CD14-positive monocyte (primary cell): ENCODE results near the gene RPS5. TPM values are rescaled to one million over a fixed set of nuclear protein-coding genes. Genes with fewer than 3 reads are reported as not detected.

Source experiments
- DNase-seq, 3 donors: peaks; one replicate each; pipeline ENCODE4 v3.0.0-alpha.2; 2011 to 2022
- H2AFZ ChIP-seq: 2 replicates; pipeline ENCODE4 v1.6.0; 2012; ENCODE audit warnings: mild to moderate bottlenecking, low read depth, low read length, inconsistent platforms; ENCODE audit not compliant: insufficient read depth, poor library complexity, severe bottlenecking
- H3K27ac ChIP-seq, 2 donors: 1 replicate in 1 of 2; 2 replicates in 1 of 2; pipeline ENCODE4 v1.5.1; 2012 to 2013; ENCODE audit warnings: low read length in 2 of 2, control low read depth in 1 of 2, inconsistent platforms in 1 of 2, low read depth in 1 of 2, mild to moderate bottlenecking in 1 of 2
- H3K27me3 ChIP-seq, 2 donors: one replicate each; pipeline versions ENCODE4 v1.6.0 to v1.6.1; 2011 to 2013; ENCODE audit warnings: low read length in 2 of 2; ENCODE audit not compliant: control insufficient read depth in 2 of 2, insufficient read depth in 2 of 2
- H3K36me3 ChIP-seq, 2 donors: replicated peaks in 1 of 2; 1 replicate in 1 of 2; 2 replicates in 1 of 2; pipeline versions ENCODE4 v1.5.1 to v1.6.1; 2012 to 2013; ENCODE audit warnings: low read length in 2 of 2, control low read depth in 1 of 2, inconsistent platforms in 1 of 2, mild to moderate bottlenecking in 1 of 2; ENCODE audit not compliant: insufficient read depth in 2 of 2, control insufficient read depth in 1 of 2
- H3K4me1 ChIP-seq, 2 donors: 1 replicate in 1 of 2; 2 replicates in 1 of 2; pipeline versions ENCODE4 v1.5.1 to v1.6.1; 2012 to 2013; ENCODE audit warnings: low read length in 2 of 2, control low read depth in 1 of 2, inconsistent platforms in 1 of 2, mild to moderate bottlenecking in 1 of 2, moderate library complexity in 1 of 2; ENCODE audit not compliant: insufficient read depth in 2 of 2, control insufficient read depth in 1 of 2
- H3K4me2 ChIP-seq: replicated peaks from 2 replicates; pipeline ENCODE3; 2012; ENCODE audit warnings: low read length, moderate library complexity, mild to moderate bottlenecking; ENCODE audit not compliant: poor library complexity, severe bottlenecking; ENCODE audit errors: extremely low read depth
- H3K4me3 ChIP-seq, 3 experiments: fragments of 200-600 bp in 1 of 3; sonication (generic) in 1 of 3; replicated peaks in 1 of 3; 1 replicate in 2 of 3; 2 replicates in 1 of 3; pipeline ENCODE4 v1.5.1; 2011 to 2013; ENCODE audit warnings: low read length in 3 of 3, mild to moderate bottlenecking in 3 of 3, control low read depth in 2 of 3, low read depth in 2 of 3, inconsistent platforms in 1 of 3, moderate library complexity in 1 of 3
- H3K79me2 ChIP-seq: 2 replicates; pipeline ENCODE4 v1.6.0; 2012; ENCODE audit warnings: mild to moderate bottlenecking, control low read depth, inconsistent platforms, low read length, moderate library complexity; ENCODE audit not compliant: insufficient read depth
- H3K9ac ChIP-seq: 2 replicates; pipeline ENCODE4 v1.6.0; 2017; ENCODE audit warnings: low read length, mild to moderate bottlenecking; ENCODE audit not compliant: insufficient read depth, poor library complexity, severe bottlenecking
- H3K9me3 ChIP-seq, 2 donors: replicated peaks in 1 of 2; 1 replicate in 1 of 2; 2 replicates in 1 of 2; pipeline versions ENCODE4 v1.5.1 to v1.6.1; 2012 to 2013; ENCODE audit warnings: low read length in 2 of 2, control low read depth in 1 of 2; ENCODE audit not compliant: control insufficient read depth in 1 of 2, insufficient read depth in 1 of 2
- H4K20me1 ChIP-seq: 2 replicates; pipeline ENCODE4 v1.6.0; 2012; ENCODE audit warnings: mild to moderate bottlenecking, low read length, control low read depth, moderate library complexity; ENCODE audit not compliant: insufficient read depth
- H3K27ac Mint-ChIP-seq, 7 donors: one replicate each; pipeline ENCODE4 v1.8.0; 2020; ENCODE audit warnings: mild to moderate bottlenecking in 7 of 7, mixed read lengths in 7 of 7, moderate library complexity in 6 of 7, inconsistent platforms in 2 of 7
- H3K27me3 Mint-ChIP-seq, 3 donors: one replicate each; pipeline ENCODE4 v1.8.0; 2021 to 2022; ENCODE audit warnings: low read depth in 3 of 3, mild to moderate bottlenecking in 3 of 3, mixed read lengths in 3 of 3, moderate library complexity in 3 of 3, inconsistent platforms in 1 of 3
- H3K36me3 Mint-ChIP-seq, 2 donors: one replicate each; pipeline ENCODE4 v1.8.0; 2020; ENCODE audit warnings: mixed read lengths in 2 of 2, inconsistent platforms in 1 of 2, mild to moderate bottlenecking in 1 of 2
- H3K4me1 Mint-ChIP-seq: one replicate; pipeline ENCODE4 v1.8.0; 2020; ENCODE audit warnings: mild to moderate bottlenecking, mixed read lengths
- H3K4me3 Mint-ChIP-seq, 2 donors: one replicate each; pipeline ENCODE4 v1.8.0; 2020; ENCODE audit warnings: mild to moderate bottlenecking in 2 of 2, mixed read lengths in 2 of 2, moderate library complexity in 1 of 2
- H3K9me3 Mint-ChIP-seq, 7 donors: one replicate each; pipeline ENCODE4 v1.8.0; 2020 to 2022; ENCODE audit warnings: mixed read lengths in 7 of 7, mild to moderate bottlenecking in 6 of 7, moderate library complexity in 6 of 7, inconsistent platforms in 2 of 7
- WGBS: methylation state at CpG from one replicate; pipeline ENCODE4 v1.1.5; 2013; ENCODE audit warnings: missing lambda C conversion rate; ENCODE audit not compliant: insufficient coverage; 5-methylcytosine and 5-hydroxymethylcytosine counted together
- intact Hi-C, 2 donors: fragments of 100-400 bp; cut with micrococcal nuclease; formaldehyde crosslinking; loops; one replicate each; pipeline versions ENCODE4 v1.15.0 to v1.15.1; 2023
- polyA plus RNA-seq, 3 donors: library from polyadenylated mRNA; depleted of rRNA in 1 of 3; unstranded in 2 of 3; stranded (reverse) in 1 of 3; fragments of 300-500 nt in 2 of 3; fragments of >200 nt in 1 of 3; fragmentation: Illumina TruSeq in 2 of 3; gene quantifications; 1 replicate in 2 of 3; 2 replicates in 1 of 3; pipeline ENCODE4 v1.2.3, GENCODE V29; 2012 to 2021
- TF ChIP-seq, protein P1 (sequence below): fragments of 200-600 bp; IDR thresholded peaks from one replicate; pipeline ENCODE4 v1.8.0; 2022; ENCODE audit warnings: antibody characterized with exemption, mild to moderate bottlenecking

RPS5 gene
- polyA plus RNA-seq, 3 donors = 485 to 1,381 (median 580) TPM

DNA sequence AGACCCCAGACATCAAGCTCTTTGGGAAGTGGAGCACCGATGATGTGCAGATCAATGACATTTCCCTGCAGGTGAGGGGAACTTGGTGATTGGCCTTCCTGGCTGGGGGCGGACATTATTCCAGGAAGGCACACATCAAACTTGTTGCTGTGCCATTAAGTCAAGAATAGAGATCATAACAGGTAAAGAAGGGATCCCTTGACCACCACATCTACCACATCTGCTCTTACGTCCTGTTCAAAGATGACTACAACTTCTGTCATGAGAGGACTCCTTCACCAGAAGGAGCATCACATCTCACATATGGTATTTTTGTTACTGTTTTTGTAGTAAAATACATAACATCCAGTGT lies 1.1 kb downstream of the RPS5 start:
- intact Hi-C loops = no loop called here
- DNase-seq = no peak
- H3K4me1 ChIP-seq = peaks cover 24 to 29% of the 10 kb centered on the region in 2 donors
- peak overlapping the region in 4 of 7 donors; percentile 13 to 96 (median 94) for H3K27ac Mint-ChIP-seq
- 90% methylated on average over 1 of the region's 3 CpGs for WGBS
- peaks cover 0 to 3% (median 0%) of the 10 kb centered on the region in 7 donors for H3K9me3 Mint-ChIP-seq
- no peaks in the 10 kb centered on the region for H3K9me3 ChIP-seq
- peaks cover 24 to 39% of the 10 kb centered on the region in 2 donors for H3K36me3 ChIP-seq
- H3K4me1 Mint-ChIP-seq = peaks cover 31% of the 10 kb centered on the region
- H2AFZ ChIP-seq = no peak overlapping the region
- peaks cover 0 to 2% (median 0%) of the 10 kb centered on the region in 3 donors for H3K27me3 Mint-ChIP-seq
- TF ChIP-seq, protein P1, sequence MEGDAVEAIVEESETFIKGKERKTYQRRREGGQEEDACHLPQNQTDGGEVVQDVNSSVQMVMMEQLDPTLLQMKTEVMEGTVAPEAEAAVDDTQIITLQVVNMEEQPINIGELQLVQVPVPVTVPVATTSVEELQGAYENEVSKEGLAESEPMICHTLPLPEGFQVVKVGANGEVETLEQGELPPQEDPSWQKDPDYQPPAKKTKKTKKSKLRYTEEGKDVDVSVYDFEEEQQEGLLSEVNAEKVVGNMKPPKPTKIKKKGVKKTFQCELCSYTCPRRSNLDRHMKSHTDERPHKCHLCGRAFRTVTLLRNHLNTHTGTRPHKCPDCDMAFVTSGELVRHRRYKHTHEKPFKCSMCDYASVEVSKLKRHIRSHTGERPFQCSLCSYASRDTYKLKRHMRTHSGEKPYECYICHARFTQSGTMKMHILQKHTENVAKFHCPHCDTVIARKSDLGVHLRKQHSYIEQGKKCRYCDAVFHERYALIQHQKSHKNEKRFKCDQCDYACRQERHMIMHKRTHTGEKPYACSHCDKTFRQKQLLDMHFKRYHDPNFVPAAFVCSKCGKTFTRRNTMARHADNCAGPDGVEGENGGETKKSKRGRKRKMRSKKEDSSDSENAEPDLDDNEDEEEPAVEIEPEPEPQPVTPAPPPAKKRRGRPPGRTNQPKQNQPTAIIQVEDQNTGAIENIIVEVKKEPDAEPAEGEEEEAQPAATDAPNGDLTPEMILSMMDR = no peak
- H4K20me1 ChIP-seq = peaks cover 4% of the 10 kb centered on the region
- H3K79me2 ChIP-seq = peaks cover 32% of the 10 kb centered on the region
- H3K27ac ChIP-seq = peak overlapping the region in 1 of 2 donors; percentile 96
- peak overlapping the region in 1 of 3 experiments; percentile 87 for H3K4me3 ChIP-seq
- H3K9ac ChIP-seq = no peak overlapping the region
- H3K36me3 Mint-ChIP-seq = peaks cover 38 to 52% of the 10 kb centered on the region in 2 donors
- H3K4me2 ChIP-seq = peak overlapping the region; percentile 96
- no peaks in the 10 kb centered on the region for H3K27me3 ChIP-seq
- H3K4me3 Mint-ChIP-seq = peak overlapping the region; percentile 88 to 95

DNA sequence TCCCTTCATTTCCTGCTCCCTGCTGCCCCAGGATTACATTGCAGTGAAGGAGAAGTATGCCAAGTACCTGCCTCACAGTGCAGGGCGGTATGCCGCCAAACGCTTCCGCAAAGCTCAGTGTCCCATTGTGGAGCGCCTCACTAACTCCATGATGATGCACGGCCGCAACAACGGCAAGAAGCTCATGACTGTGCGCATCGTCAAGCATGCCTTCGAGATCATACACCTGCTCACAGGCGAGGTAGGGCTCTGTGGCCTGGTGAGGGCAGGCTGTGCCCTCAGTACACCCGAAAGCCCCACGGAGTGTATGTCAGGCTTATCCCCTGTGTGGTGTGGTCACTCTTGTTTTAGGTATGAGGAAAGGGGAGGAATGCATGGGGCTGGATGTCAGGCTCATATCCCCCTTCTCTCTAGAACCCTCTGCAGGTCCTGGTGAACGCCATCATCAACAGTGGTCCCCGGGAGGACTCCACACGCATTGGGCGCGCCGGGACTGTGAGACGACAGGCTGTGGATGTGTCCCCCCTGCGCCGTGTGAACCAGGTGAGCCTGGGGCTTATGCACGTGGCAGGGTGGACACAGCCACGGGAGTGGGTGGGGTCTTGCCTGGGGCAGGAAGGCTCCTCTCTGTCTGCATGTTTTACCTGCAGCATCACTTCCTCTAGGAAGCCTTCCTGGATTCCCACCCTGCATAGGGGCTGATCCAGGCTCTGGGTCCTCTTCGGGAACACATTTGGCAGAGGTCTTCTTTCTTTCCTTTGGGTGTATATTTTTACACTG lies 6.1 kb downstream of the RPS5 start:
- Histone ChIP-seq H3K4me1 (peaks cover 0 to 6% of the 10 kb centered on the region in 2 donors), H3K27ac (no peak overlapping the region), H3K36me3 (peaks cover 44 to 59% of the 10 kb centered on the region in 2 donors), H3K27me3 (peaks cover 5 to 25% of the 10 kb centered on the region in 2 donors), H3K4me3 (no peak overlapping the region), H3K9ac (no peak overlapping the region), H3K4me2 (no peak overlapping the region), H4K20me1 (peaks cover 4% of the 10 kb centered on the region), H3K79me2 (peaks cover 21% of the 10 kb centered on the region), H2AFZ (no peak overlapping the region), H3K9me3 (no peaks in the 10 kb centered on the region)
- intact Hi-C loops = no loop called here
- 96% methylated on average over 21 of the region's 26 CpGs for WGBS
- Mint-ChIP-seq H3K9me3 (peaks cover 0 to 8% (median 0%) of the 10 kb centered on the region in 7 donors), H3K27me3 (peaks cover 24 to 36% (median 32%) of the 10 kb centered on the region in 3 donors), H3K4me1 (peaks cover 15% of the 10 kb centered on the region), H3K4me3 (no peak overlapping the region), H3K36me3 (peaks cover 58 to 67% of the 10 kb centered on the region in 2 donors), H3K27ac (no peak overlapping the region)
- TF ChIP-seq, protein P1 = no peak
- peak in 1 of 3 donors; percentile 1 for DNase-seq
